BJ (cell line): ENCODE measurements around the gene KDM1B. TPM values are rescaled to one million over a fixed set of nuclear protein-coding genes. Genes with fewer than 3 reads are reported as not detected.

ENCODE experiments used
- CTCF ChIA-PET: fragments of 350-600 bp; formaldehyde crosslinking; extraction: SDS; loops from one replicate; lab custom pipeline; 2021; ENCODE audit warnings: antibody characterized with exemption, inconsistent platforms; lab: Yijun Ruan, JAX
- POLR2A ChIA-PET: fragments of 300-600 bp; sonication (Branson Sonifier 250); formaldehyde crosslinking; extraction: SDS; loops from one replicate; lab custom pipeline; 2021; ENCODE audit warnings: antibody characterized with exemption; lab: Charles Lee
- DNase-seq: peaks from one replicate; pipeline ENCODE4 v3.0.0-alpha.2; 2011; ENCODE audit warnings: low read depth
- H3K27me3 ChIP-seq: 2 replicates; pipeline ENCODE4 v1.6.0; 2011; ENCODE audit warnings: low read length; ENCODE audit not compliant: control insufficient read depth, insufficient read depth
- H3K36me3 ChIP-seq: 2 replicates; pipeline ENCODE4 v1.5.1; 2011; ENCODE audit warnings: low read length; ENCODE audit not compliant: control insufficient read depth, insufficient read depth
- H3K4me3 ChIP-seq: 2 replicates; pipeline ENCODE4 v1.5.1; 2011; ENCODE audit warnings: low read depth, mild to moderate bottlenecking, control low read depth, low read length
- polyA plus RNA-seq: library from polyadenylated mRNA; depleted of rRNA; stranded (reverse); fragments of >200 nt; gene quantifications from 2 replicates; pipeline ENCODE4 v1.2.3, GENCODE V29; 2011
- TF ChIP-seq, protein P1 (sequence below): IDR thresholded peaks from 2 replicates; pipeline ENCODE4 v1.5.1; 2011; ENCODE audit warnings: low read depth, mild to moderate bottlenecking, control low read depth, inconsistent platforms, low read length, moderate library complexity; ENCODE audit not compliant: insufficient read depth

The KDM1B gene
- polyA plus RNA-seq, 1 experiment = 10.3 TPM

DNA sequence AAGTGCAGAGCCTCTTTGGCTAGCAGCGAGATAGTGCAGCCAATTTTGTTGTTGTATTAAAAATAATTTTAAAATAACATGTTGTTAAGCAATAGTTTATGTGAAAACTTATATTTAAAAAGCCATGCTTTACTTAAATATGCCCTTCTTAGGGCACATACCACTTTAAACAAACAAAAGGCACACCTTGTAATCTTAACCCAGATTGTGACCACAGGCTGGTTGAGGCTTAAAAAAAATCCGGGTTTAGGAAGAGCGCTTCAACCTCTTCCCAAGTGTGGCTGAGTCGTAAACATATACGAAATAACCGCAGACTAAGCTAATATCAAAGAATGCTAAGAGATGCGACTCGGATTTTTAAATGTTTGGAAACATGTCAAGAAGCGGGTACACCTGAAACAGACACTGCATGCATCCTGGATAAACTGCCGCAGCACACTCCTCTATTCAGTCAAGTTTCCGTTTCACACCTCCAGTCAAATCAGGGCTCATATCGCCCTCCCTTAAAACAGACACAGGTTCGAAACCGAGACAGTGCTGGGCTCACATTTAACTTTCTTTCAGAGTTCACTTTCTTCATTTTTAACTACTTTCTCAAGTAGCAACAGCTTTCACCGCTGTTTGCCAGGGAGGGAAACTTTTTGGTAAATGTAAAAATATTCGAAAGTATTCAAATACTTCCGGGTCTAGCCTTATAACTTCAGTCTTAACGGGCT lies 107.6 kb downstream of the KDM1B start:
- ChIA-PET CTCF (no interaction called here), POLR2A (no interaction called here)
- H3K36me3 ChIP-seq = no peaks in the 10 kb centered on the region
- TF ChIP-seq, protein P1, sequence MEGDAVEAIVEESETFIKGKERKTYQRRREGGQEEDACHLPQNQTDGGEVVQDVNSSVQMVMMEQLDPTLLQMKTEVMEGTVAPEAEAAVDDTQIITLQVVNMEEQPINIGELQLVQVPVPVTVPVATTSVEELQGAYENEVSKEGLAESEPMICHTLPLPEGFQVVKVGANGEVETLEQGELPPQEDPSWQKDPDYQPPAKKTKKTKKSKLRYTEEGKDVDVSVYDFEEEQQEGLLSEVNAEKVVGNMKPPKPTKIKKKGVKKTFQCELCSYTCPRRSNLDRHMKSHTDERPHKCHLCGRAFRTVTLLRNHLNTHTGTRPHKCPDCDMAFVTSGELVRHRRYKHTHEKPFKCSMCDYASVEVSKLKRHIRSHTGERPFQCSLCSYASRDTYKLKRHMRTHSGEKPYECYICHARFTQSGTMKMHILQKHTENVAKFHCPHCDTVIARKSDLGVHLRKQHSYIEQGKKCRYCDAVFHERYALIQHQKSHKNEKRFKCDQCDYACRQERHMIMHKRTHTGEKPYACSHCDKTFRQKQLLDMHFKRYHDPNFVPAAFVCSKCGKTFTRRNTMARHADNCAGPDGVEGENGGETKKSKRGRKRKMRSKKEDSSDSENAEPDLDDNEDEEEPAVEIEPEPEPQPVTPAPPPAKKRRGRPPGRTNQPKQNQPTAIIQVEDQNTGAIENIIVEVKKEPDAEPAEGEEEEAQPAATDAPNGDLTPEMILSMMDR = no peak
- H3K4me3 ChIP-seq = peak overlapping the region; percentile 96
- no peaks in the 10 kb centered on the region for H3K27me3 ChIP-seq
- no peak for DNase-seq

DNA sequence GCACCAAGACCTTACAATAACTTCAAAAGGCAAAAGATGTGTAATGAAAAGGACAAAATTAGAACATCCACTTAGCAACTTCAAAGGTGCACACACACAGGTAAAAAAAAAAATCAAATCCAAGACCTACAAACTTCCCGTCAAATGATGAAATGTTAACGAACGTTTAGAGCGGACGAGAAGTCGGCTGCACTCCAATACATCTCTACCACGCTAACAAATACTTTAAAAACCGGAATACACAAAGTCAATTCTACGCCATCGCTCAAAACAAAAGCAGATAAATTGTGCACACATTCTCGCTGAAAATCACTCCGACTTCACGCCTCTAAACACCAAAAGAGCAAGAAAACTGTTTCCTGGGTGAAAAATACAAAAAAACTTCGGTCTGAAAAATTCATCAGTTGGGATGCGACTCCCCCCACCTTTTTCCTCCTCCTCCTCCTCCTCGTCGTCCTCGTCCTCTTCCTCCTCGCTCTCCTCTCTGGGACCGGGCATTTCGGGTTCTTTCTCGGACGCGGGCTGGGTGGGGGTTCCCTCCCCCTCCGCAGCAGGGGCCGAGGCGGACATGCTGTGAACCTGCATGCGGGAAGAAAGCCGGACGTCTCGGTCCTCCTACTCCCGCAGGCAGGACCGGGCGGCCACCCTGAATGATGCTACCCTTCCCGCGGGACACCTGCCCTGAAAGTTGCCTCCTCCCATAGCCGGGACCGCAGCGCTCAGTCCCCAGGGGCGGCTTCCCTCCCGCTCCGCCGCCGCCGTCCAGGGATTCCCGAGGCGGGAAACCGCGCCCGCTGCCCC lies 108.4 kb downstream of the KDM1B start:
- DNase-seq = no peak
- Histone ChIP-seq H3K4me3 (peak overlapping the region; percentile 96), H3K27me3 (no peaks in the 10 kb centered on the region), H3K36me3 (no peaks in the 10 kb centered on the region)
- ChIA-PET POLR2A (interaction anchor here (0.6 kb wide), 1 partner anchor 97 kb away, joined by 5 read pairs; no protein-coding TSS in a partner anchor), CTCF (interaction anchor here (1.0 kb wide), 1 partner anchor 240 kb away, joined by 3 read pairs; no protein-coding TSS in a partner anchor)
- TF ChIP-seq, protein P1 = no peak

GRCh38 chr6:18264219-18264922 lies 109.1 kb downstream of the KDM1B start, which contains the start of gene DEK:
TSS of gene DEK (minus strand) at chr6:18264530. CDS start at chr6:18263987, 543 bp downstream.
- CTCF ChIA-PET = interaction anchor here (1.0 kb wide), 1 partner anchor 239 kb away, joined by 3 read pairs; no protein-coding TSS in a partner anchor
- TF ChIP-seq, protein P1 = peak; percentile 62
- Histone ChIP-seq H3K27me3 (no peaks in the 10 kb centered on the region), H3K4me3 (peak within 1 kb of the TSS; percentile 96), H3K36me3 (no peaks in the 10 kb centered on the region)
- no peak for DNase-seq
- POLR2A ChIA-PET = interaction anchor here (0.6 kb wide), 2 partner anchors 44 to 98 kb away, joined by 5 to 13 read pairs; no protein-coding TSS in a partner anchor

DNA sequence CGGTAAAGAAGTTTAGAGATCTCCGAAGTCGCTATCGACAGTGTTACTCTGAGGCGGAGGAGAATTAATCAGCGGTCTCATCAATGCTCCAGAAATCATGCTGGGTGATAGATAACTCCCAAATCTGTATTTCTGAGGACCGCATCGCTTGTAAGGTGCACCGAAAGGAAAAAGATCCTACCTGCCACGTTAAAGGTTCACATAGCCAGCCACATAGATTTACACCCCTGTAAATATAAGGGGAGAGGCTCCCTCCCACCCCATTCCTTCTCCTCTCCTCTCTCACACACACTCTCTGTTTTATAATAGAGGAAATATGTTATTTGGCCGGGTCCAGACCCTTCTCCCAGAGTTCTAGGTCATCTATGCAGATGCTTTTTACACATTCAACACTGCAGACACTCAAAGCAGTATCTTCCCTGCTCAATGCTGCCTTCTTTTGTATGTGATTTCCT lies 109.7 kb downstream of the KDM1B start:
- TF ChIP-seq, protein P1 = no peak
- no peak for DNase-seq
- no peaks in the 10 kb centered on the region for H3K27me3 ChIP-seq
- peak overlapping the region; percentile 96 for H3K4me3 ChIP-seq
- ChIA-PET POLR2A (interaction anchor here (0.6 kb wide), 1 partner anchor 44 kb away, joined by 13 read pairs; no protein-coding TSS in a partner anchor), CTCF (interaction anchor here (0.6 to 1.3 kb wide), 4 partner anchors 15 to 238 kb away, joined by 3 to 5 read pairs (median 4); no protein-coding TSS in a partner anchor)
- H3K36me3 ChIP-seq = no peaks in the 10 kb centered on the region
